Measurements from ENCODE around the gene NOM1.

The NOM1 gene

DNA sequence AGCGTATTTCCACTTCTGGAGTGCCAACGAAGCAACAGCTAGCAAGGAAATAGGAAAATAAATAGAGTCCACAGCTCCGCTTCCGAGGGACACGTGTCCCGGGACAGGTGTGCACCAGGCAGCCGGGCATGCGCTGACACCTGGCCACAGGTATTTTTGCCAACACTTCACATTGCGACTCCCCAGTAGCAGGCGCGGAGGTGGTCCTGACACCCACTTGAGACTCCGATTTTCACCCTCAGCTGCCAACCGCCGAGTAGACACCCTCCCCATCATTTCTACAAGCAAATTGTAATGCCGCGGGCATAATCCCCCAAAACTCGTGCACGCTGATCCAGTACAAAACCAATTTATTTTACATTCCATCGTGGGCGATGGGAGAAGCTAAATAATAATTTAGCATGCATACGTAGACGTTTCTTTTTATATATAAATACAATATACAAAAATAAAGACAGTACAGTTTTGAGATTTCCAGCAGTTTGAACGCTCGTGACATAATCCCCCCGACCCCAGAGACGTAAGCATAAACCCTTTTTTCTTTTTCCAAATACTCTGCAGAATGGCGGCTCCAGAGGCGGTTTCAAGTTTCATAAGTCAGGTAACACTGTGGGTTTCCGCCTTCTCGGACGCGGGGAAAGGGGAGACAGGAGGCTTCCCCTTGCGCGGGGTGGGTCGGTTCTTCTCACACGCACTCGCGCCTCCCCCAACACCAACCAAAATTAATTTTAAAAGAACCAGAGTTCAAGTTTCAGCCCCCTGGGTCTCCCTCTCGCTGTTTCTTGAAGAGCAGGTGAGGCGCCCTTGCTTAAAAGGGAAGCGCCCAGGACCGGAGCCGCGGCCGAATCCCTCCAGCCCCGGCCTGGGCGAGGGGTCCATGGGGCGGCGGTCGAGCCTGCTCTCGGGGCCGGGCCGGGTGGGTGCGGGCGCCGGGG lies 55.3 kb downstream of the NOM1 start:
- no peak for DNase-seq

DNA sequence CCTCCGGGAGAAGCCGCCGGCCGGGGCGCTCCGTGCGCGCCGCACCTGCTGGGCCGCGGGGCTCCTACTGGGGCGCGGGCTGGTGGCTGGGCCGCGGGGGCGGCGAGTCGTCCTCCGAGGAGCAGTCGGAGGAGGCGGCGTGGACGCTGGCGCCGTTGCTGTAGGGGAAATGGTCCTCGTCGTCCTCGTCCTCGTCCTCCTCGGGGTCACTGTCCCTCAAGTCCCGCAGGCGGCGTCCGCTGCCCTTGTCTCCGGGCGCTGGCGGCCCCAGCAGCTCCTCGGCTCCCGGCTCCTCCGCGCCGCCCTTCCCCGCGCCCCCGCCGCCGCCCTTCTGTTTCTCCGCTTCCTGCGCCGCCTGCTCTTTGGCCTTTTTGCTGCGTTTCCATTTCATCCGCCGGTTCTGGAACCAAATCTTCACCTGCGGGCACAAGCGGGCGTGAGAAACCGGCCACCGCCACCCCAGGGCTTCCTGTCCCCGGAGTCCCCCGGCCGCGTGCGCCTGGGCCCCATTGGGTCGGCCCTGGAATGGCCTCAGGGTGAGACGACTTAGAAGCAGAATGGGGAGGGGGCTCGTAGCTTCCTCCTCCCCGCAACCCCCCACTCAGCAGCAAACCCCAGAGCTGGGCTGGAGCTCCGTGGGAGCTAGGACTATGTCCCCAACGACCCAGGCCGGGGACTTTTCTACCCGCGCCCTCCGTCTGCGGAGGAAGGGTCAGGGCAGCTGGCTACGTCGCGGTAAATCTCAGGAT lies 56.1 kb downstream of the NOM1 start:
- peak; percentile 54 for DNase-seq

DNA sequence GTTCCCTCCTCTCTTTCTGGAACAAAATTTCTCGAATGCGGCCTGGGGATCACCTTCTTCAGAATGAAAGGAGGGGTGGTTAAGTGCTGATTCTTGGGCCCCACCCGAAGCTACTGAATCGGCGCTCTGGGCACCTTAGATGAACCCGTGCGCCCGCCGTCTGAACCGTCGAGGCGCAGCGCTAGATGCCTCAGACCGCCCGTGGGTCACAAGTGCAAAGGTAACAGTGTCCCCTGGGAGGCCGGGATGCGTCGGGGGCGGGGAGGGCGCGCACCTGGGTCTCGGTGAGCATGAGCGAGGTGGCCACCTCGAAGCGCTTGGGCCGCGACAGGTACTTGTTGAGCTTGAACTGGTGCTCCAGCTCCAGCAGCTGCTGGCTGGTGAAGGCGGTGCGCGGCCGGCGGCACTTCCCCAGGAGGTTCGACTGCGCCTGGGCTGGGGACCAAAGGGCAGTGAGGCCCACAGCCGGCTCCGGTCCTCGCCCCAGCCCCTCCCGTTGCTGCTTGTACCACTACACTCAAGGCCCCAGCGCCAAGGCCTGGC lies 56.8 kb downstream of the NOM1 start:
- no peak for DNase-seq

DNA sequence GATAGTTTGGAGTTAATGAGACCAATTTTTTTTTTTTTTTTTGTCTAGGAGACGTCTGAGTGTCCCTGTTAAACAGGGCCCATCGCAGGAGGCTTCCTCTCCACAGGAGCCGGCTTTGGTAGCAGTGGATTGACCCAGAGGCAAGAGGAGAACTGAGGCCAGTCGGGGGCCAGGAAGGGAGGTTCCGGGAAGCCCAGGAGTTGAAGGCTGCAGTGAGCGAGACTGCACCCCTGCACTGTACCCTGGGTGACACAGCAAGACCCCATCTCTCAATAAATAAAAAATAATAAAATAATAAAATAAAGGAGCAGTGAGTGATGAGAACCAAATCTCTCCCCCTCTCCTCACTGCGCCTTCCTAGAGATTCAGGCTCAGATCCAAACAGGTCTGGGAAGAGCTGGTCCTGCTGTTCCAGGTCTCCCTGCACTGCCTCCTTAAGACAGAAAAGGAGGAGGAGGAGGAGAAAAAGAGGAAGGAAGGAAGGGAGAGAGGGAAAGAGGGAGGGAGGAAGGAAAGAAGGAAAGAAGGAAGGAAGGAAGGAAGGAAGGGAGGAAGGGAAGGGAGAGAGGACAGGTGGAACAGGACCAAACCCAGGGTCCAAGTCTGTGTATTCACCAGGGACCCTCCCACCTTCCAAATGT lies 57.4 kb downstream of the NOM1 start:
- DNase-seq = no peak

DNA sequence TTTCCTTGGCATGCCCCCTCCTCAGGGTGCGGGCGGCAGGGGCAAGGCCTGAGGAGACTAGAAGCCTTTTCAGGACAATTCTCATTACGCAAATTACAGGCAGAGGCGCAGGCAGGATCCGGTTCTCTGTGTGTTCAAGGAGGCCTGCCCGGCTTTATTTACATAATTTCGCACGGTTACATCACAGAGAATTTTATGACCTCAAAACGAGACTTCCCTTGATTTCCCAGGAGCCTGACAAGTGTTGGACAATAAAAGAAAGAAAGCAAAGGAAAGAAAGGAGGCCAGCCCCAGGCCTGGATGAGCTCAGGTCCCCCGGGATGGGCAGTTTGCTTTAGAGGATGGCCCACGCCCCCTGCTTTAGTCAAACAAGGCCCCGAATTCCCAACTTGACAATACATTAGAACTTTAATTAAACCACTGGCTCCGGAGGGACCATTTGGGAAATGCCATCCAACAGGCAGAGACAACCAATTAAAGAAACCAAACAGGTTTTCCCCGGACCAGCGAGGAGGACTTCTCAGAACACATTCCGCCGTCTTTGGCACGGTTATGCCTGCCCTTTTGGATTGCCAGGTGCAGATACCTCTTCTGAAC lies 58.1 kb downstream of the NOM1 start:
- no peak for DNase-seq

DNA sequence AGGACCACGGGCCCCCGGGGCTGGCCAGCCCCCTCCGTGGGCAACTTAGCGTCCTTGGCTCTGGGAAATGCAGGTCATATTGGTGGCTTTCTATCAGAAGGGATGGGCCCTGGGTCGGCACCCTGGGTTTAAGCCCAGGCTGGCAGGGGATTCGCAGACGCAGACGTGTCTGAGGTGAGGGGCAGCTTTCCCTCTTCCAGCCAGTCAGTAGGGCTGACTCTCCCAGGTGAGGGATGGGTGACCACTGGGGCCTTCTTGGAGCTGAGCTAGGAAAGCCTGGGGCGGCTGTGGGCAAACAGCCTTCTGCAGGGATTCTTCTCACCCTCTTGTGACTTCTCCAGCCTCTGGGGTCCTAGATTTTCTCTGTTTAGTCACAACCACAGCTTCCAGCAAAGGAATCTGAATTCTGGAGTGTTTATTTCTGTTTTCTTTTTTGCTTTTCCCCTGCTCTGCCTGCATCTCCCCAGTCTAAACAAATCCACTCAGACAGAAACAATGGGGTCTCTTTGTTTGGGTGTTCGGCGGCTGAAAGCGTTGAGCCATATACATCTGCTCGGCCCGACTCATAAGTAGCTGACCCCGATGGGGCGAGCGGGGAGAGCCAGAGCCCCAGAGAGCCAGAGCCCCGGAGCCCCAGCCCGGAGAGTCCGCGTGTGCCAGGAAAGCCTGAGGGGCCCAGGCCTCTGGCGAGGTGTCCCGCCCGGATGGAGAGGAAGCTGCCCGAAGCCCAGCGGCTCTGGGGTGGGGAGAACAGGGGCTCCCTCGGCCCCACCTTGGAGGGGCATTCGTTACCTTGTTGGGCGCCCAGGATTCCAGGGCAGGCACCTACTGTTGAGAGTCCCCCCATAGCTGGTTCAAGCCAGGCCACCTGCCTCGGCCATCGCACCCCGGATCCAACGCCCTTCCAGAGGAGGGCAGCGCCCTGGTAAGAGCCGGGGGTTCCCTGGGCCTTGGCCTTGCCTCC lies 59.0 kb downstream of the NOM1 start:
- DNase-seq = peak; percentile 45

DNA sequence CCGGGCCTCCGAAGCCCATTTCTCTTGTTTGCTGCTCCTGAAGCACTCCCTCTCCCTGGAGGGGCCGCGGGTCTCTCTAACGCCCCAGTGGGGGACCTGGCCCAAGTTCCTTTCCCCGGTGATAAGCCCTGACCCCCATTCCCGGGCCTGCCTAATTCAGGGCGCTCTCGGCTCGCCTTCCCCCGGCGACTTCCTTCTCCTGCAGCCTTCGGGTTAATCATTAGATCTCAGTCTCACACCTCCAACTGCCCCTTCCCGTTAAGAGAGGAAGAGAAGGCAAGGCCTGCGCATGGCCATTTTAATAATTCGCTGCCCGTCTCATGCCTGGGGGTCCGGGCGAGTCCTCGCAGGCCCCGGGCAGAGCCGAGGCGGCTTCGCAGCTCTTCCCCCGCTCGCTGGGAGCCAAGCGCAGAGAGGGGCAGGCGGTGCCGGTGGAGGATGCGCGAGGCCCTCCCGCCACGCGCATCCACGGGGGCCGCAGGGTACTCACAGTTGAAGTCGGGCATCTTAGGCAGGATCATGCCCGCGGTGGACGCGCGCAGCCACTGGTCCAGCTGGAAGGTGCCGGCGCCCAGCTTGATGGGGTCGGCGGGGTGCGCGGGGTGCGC lies 59.8 kb downstream of the NOM1 start:
- peak; percentile 66 for DNase-seq

DNA sequence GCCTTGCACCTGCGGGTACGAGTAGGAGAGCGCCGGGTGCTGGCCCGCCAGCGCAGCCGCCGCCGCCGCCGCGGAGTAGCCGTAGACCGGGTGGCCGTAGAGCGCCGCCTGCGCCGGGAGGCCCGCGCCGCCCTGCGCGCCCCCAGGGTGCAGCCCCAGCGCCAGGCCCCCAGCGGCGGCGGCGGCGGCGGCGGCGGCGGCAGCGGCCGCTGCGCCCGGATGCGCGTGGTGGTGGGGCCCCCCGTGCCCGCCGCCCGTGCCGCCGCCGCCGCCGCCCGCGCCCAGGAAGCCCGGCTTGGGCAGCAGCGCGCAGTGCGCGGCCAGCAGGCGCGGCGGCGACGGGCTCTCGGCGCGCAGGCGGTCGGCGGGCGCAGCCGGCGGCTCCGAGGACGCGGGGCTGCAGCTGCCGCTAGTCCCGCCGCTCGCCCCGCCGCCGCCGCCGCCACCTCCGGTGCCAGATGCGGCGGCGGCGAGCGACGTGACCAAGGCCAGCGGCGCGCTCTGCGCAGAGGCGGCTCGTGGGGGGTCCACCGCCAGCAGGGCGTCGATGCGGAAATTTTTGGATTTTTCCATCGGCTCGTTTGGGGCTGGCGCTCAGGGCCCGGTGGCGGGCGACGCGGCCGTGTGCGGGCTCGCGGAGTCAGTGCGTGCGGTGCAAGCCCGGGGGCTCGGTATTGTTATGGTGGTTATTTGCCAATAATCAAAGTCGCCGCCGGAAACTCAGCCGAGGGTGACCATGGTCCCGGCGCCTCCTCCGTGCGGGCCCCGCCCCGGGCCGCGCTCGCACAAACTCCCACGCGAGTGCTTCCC lies 60.5 kb downstream of the NOM1 start:
- DNase-seq = no peak

DNA sequence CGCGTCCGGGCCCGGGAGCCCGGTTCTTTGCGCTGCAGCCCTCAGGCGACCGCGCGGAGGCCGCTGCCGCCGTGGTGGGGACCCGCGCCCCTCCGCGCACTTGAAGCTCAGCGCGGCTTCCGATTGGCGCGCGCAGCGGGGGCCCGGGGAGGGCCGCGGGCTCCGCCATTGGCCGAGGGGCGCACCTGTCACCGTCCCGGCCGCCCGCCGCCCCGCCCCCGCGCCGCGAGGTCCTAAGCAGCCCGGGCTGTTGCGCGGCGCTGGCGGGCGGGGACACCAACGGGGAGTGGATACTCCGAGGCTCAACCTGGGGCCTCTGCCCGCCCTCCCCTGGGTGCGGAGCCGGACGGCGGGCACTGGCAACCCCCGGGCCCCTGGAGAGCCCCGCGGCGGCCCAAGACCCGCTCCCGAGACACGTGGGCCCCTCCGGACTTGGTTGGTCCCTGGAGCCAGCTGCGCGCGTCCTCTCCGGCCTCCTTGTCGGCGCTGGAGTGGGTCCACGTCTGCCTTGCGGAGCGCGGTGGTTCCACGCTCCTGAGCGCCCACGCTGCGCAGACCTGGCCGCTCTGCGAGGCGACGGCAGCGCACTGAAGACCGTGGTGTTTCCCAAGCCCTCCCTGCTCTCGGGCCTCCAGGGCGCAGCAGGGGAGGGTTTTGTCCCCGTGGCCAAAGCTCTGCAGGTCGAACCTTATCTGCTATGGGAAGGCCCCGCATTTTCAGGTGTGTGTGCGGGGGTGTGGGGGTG lies 61.2 kb downstream of the NOM1 start, which contains the start of gene MNX1:
TSS of gene MNX1 (minus strand) at position 76 of the 745 bp plus-strand sequence. CDS start 313 bp downstream, outside the sequence.
- peak; percentile 80 for DNase-seq

DNA sequence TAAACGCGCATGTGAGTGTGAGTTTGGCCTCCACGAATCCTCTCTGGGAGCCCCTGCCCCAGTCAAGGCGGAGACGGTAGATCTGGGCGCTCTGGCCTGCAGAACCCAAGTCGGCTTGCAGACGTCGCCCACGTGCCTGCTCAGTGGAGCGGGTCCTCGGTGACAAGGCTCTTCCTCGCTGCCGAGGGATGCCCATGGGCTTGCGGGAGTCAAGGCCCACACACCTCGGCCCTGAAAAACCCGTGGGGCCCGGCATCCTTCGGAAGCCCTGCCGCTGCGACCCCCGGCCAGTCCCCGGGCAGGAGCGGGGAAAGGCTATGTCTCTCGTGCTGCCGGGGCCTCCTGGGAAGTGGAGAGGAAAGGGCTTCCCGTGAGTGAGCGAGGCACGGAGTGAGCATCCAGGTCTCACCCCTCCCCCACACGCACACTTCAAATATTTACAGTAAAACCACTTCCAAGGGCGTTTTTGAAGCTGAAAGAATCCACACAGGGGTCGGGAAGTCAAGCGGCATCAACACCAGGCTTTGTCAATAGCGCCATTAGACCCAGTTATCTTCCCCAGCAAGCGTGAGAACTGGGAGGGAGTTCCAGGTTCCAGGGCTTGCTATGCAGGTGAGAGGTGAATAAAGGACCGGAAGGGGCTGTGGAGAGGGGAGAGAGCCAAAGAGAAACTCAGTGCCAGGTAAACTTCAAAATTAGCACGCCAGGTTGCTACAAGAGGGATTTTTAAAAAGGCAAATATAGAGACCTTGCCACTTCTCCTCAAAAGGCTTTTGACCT lies 62.0 kb downstream of the NOM1 start:
- peak; percentile 68 for DNase-seq

DNA sequence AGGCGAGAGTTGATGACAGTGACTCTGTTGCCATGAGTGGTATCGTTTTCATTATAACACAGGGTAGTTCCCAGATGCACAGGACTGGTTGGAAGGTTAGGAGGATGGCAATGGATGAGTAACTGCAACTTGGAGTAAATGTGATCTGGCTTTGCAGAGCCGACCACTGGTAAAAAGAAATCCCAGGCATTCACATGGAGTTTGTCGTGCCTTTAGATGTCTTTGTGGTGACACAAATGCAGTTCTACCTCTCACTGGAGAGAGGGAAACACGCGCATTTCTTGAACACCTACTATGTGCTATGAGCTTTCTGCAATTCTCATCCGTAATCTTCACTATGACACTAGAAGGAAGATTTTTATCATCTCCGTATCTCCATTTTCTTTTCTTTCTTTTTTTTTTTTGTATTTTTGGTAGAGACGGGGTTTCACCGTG lies 62.6 kb downstream of the NOM1 start:
- no peak for DNase-seq

DNA sequence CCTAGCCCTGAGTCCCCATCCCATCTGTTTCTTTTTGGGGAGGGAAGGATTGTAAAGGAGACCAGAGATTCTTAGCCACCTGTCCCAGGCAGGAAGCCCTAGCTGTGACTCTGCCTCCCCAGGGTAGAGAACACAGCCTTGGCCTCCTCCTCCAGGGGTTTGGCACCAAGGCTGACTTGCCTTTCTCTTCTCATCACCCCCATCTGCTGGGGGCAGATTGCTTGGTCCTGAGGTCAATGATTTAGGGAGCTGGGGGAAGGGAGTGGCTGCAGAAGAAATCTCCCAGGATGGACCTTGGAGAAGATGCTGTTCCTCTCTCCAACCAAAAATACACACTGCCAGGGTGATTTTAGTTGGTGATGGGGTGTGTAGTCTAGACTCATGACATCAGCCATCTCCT lies 63.6 kb downstream of the NOM1 start:
- DNase-seq = no peak

DNA sequence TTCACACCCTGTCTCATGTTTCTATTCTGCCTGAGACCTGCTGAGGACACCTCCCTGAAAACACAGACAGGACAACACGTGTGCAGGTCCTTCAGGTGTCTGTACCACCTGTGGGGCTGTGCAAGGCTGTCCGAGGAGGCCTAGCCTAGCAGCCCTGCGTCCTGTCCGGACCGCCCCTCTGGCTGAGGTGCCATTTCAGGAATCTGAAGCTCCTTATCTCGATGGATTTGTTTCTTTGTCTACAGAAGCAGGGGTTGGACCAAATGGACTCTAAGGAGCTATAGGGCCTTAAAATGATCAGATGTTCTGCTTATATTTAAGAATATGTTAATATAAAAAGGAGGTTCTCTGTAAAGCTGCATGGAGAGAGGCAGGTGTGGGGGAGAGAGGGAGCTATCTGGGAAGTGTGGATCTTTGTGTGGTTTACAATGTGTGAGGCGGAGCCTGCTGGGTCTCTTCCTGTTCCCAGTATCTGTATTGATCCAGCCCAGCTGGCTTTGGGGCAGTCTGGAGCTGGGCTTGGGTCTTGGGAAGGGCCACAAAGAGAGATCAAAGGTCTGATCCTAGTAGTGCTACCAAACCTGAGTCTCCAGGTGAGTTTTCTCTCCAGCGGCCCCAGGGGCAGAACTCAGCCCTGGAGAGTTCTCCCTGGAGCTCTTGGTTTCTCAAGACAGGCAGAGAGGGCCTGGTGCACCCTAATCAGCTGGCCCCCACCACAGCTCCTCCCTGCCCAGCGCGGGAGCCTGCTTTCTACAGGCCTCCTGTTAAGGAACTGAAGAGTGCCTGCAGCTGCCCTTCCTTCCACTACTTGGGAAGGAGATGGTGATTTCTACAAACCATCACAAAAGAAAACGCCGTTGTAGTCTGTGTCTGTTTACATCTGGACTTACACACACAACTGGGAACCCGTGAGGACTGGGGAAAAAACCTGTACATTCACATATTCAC lies 64.4 kb downstream of the NOM1 start:
- DNase-seq = no peak

DNA sequence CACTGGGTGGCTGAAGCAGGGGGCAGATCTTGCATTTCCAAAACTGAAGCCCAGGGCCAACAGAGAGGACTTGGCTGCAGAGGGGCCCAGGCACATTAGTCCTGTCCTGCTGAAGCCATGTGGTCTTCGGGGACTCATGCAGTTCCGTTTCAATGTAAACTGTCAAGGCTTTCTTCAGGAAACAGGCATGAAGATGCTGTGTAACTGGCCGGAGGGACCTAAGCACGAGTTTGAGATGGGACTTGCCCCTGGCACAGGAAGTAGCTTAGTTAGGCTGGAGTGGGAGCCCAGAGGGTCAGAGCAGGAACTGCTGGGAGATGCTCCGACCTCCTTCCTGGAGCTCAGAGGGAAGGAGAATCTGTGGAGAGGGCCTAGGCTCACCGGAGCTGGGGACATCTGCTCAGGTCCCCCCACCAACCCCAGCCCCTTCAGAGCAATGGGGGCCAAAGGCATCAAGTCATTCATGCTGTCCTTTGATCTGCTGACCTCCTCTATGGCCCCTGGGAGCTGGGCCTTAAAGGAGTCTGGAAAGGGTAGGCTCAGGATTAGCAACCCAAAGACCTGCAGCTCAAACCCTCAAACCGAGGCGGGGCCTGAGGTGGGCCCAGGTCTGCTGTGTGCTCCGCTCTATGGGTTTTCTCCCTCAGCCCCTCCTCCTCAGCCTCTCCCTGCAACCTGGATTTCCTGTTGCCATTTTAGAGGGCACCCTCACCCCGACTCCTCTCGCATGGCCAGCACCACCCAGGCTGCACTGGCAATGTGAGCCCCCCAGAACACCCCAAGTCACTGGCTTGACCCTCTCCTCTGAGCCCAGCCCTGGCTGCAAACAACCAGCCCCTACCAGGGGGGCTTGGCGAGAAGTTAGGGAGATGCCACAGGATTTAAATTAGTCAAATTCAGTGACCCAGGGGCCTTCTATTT lies 65.4 kb downstream of the NOM1 start:
- DNase-seq = no peak

DNA sequence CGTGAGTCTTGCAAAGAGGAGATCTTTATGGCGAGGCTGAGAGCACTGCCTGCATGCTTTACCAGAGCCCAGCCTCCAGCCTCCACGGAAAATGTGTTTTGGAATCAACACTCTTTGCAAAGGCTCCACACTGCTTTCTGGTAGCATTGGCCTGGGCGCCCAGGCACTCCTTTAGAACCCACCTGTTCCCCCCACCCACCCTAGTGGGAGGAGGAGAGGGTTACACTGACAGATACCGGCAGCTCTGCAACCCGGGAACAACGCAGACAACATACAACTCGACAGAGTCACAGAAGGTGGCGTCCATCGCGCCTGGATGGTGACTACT lies 66.5 kb downstream of the NOM1 start:
- peak; percentile 60 for DNase-seq

DNA sequence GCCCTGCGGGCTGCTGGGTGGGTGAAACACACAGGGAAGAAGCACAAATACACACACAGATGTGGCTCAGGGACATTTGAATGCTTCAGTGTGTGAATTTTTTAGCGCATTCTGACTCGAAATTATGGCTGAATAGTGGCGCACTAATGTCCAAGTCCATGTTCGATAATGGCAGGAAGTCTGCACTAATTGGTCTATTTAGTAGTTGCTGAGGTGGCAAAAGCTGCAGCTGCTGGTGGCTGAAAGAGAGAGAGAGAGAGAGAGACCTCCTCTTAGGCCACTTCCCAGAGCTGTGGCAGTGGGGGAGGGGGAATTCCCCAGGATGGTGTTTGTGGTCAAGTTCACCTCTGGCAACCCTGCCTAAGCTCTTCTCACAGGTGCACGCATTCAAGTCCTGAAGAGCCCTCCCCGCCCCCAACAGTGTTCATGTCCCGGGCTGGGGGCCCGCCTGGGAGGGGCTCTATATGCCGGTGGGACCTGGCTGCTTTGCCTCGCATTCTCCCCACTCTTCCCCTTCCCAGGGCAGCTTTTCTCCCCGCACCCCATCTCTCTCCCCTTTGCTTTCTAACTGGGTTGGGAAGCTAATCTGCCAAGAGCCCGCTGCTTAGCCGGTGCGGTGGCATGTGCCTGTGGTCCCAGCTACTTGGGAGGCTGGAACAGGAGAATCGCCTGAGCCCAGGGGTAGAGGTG lies 67.0 kb downstream of the NOM1 start:
- DNase-seq = peak; percentile 60
